SJCRH30 (cell line): Measurements from ENCODE around the gene PPP2R5D. TPM values are rescaled to one million over a fixed set of nuclear protein-coding genes. Genes with fewer than 3 reads are reported as not detected.
"Not testable (repeated sequence)": the region's sequence is repeated elsewhere in the genome, so short reads cannot be mapped to it uniquely, and the experiment has no call there.

ENCODE experiments used
- DNase-seq, 2 experiments: peaks; one replicate each; pipeline ENCODE4 v3.0.0-alpha.2; 2015 to 2020
- H3K27ac ChIP-seq: fragments of 250-450 bp; sonication (Bioruptor Pico); 2 replicates; pipeline ENCODE4 v1.5.1; 2020; ENCODE audit warnings: mild to moderate bottlenecking, moderate library complexity
- H3K27me3 ChIP-seq: fragments of 250-450 bp; sonication (Bioruptor Pico); 2 replicates; pipeline ENCODE4 v1.5.1; 2020; ENCODE audit warnings: mild to moderate bottlenecking, moderate library complexity
- H3K36me3 ChIP-seq: fragments of 250-450 bp; sonication (Bioruptor Pico); 2 replicates; pipeline ENCODE4 v1.5.1; 2020; ENCODE audit warnings: mild to moderate bottlenecking, moderate library complexity
- H3K4me1 ChIP-seq: fragments of 250-450 bp; sonication (Bioruptor Pico); 2 replicates; pipeline ENCODE4 v1.5.1; 2020; ENCODE audit warnings: mild to moderate bottlenecking, moderate library complexity
- H3K4me3 ChIP-seq: fragments of 250-450 bp; sonication (Bioruptor Pico); 2 replicates; pipeline ENCODE4 v1.5.1; 2020; ENCODE audit warnings: mild to moderate bottlenecking, moderate library complexity
- H3K9me3 ChIP-seq: fragments of 250-450 bp; sonication (Bioruptor Pico); replicated peaks from 2 replicates; pipeline ENCODE4 v1.5.1; 2020; ENCODE audit warnings: mild to moderate bottlenecking, moderate library complexity
- total RNA-seq: library from RNA; depleted of rRNA; stranded (reverse); fragments of >200 nt; shearing (Covaris generic); gene quantifications from 2 replicates; pipeline ENCODE4 v1.2.3, GENCODE V29; 2014

Gene PPP2R5D
- total RNA-seq, 1 experiment from 2014 or later, result 70.2 TPM

DNA sequence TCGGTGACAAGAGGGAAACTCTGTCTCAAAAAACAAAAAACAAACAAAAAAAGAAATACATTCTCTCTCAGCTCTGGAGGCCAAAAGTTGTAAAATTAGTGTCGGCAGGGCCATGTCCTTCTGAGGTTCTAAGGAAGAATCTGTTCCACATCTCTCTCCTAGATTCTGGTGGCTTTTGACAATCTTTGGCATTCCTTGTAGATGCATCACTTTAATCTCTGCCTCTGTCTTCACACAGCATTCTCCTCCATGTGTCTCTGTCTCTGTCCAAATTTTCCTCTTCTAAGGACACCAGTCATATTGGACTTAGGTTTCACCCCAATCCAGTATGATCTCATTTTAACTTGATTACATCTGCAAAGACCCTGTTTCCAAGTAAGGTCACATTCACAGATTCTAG, 9.1 kb downstream of the PPP2R5D start:
- no peak for DNase-seq
- Histone ChIP-seq H3K9me3 (no peaks in the 10 kb centered on the region), H3K27ac (no peak overlapping the region), H3K27me3 (no peaks in the 10 kb centered on the region), H3K4me3 (no peak overlapping the region), H3K4me1 (0 out of 2 replicates have a peak, but pooled peaks cover 4% of the 10 kb centered on the region), H3K36me3 (peaks cover 8% of the 10 kb centered on the region)

DNA sequence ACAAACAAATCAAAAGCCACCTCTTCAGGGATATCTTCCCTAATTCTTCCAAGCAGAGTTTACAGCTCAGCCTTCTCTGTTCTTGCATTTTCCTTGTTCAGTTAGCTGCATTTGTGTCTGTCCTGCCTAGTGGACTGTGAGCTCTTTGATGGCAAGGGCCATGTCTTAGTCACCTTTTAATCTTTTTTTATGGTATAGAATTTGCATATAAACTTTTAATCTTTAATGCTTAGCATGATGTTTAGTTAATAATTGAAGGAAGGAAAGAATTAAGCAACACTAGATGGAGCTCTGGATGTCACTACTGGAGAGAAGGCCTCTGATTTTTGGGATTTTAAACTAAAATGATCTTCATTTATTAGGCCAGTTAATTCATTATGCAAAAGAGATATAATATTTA, 12.1 kb downstream of the PPP2R5D start:
- no peak overlapping the region for H3K27ac ChIP-seq

DNA sequence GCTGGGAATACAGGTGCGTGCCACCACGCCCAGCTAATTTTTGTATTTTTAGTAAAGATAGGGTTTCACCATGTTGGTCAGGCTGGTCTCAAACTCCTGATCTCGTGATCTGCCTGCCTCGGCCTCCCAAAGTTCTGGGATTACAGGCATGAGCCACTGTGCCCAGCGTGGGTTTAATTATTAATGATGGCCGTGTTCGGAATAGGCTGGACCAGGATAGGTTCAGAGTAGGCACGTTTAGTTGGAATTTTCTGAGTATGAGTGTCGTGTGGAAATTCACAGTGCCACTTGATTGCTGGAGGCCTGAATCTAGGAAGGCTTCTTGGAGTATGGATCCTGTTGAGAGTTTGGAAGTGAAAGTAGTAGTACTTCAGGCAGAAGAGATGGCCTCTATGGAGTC, 13.8 kb downstream of the PPP2R5D start:
- H3K36me3 ChIP-seq, H3K9me3 ChIP-seq, H3K4me1 ChIP-seq, H3K27ac ChIP-seq, H3K4me3 ChIP-seq, H3K27me3 ChIP-seq, DNase-seq: not testable (repeated sequence)

More for the DNA sequence above, 12.1 kb downstream of the PPP2R5D start:
- Histone ChIP-seq H3K4me3 (no peak overlapping the region), H3K36me3 (peaks cover 2% of the 10 kb centered on the region; the same call in 1 of the 2 replicates), H3K4me1 (no peaks in the 10 kb centered on the region), H3K9me3 (no peaks in the 10 kb centered on the region), H3K27me3 (no peaks in the 10 kb centered on the region)
- DNase-seq, result no peak

DNA sequence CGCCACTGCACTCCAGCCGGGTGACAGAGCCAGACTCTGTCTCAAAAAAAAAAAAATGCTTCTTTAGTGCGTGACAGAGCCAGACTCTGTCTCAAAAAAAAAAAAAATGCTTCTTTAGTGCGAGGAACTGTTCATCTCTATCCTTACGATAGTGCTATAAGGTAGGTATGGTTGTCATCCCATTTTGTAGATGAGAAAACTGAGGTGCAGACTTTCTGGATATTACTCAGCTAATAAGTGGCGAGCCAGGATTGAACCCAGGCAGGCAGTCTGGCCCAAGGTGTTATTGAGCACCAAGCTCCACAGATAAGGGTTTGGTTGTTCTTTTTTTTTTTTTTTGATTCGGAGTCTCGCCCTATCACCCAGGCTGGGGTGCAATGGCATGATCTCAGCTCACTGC, 17.5 kb downstream of the PPP2R5D start:
- no peaks in the 10 kb centered on the region for H3K9me3 ChIP-seq
- no peaks in the 10 kb centered on the region for H3K4me1 ChIP-seq
- H3K4me3 ChIP-seq, result no peak overlapping the region
- no peaks in the 10 kb centered on the region for H3K27me3 ChIP-seq
- no peak for DNase-seq
- H3K27ac ChIP-seq, result no peak overlapping the region
- peaks cover 2% of the 10 kb centered on the region; the same call in 1 of the 2 replicates for H3K36me3 ChIP-seq

DNA sequence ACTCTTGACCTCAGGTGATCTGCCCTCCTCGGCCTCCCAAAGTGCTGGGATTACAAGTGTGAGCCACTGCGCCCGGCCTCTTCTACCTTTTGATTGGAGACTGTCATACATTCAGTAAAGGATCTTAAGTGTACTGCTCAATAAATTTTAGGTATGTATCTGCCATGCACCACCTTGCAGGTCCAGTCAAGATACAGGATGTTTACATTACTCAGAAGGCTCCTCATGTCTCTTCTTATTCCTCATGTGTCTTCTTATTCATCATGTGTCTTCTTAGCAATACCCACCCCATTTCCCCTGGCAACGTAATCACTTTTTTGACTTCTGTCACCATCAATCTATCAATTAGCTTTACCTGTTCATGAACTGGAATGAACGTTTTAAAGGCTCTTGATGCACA, 21.5 kb downstream of the PPP2R5D start:
- Histone ChIP-seq H3K27me3 (no peaks in the 10 kb centered on the region), H3K27ac (no peak overlapping the region), H3K9me3 (no peaks in the 10 kb centered on the region), H3K4me1 (no peaks in the 10 kb centered on the region), H3K36me3 (peaks cover 22% of the 10 kb centered on the region), H3K4me3 (no peak overlapping the region)
- DNase-seq, result no peak

DNA sequence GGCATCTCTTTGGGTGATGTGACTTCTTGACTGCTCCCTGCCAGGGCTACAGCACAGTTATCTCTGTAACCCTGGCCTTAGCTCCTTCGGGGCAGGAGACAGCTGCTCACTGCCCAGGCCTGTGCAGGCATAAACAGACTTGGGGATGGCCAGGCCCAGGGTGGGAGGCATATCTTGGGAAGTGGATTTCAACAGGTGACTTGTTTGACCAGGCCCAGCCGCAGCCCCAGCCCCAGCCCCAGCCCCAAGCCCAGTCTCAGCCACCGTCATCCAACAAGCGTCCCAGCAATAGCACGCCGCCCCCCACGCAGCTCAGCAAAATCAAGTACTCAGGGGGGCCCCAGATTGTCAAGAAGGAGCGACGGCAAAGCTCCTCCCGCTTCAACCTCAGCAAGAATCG, 21.9 kb downstream of the PPP2R5D start:
- H3K27me3 ChIP-seq, result no peaks in the 10 kb centered on the region
- no peaks in the 10 kb centered on the region for H3K4me1 ChIP-seq
- no peak overlapping the region for H3K4me3 ChIP-seq
- no peak for DNase-seq
- peaks cover 22% of the 10 kb centered on the region for H3K36me3 ChIP-seq
- no peaks in the 10 kb centered on the region for H3K9me3 ChIP-seq
- no peak overlapping the region for H3K27ac ChIP-seq

DNA sequence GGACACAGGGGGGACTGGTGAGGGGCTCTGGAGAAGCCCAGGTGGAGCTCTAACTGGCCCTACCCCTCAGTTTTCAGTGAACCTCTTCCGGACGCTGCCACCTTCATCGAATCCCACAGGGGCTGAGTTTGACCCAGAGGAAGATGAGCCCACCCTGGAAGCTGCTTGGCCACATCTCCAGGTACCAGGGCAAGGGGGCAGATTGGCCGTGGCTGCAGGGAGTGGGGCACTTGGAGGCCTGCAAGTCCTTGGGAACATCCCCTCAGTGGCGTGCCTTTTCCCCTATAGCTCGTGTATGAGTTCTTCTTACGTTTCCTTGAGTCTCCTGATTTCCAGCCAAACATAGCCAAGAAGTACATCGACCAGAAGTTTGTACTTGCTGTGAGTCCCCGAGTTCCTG, 22.8 kb downstream of the PPP2R5D start:
- Histone ChIP-seq H3K27me3 (no peaks in the 10 kb centered on the region), H3K4me3 (no peak overlapping the region), H3K9me3 (no peaks in the 10 kb centered on the region), H3K36me3 (peaks cover 25% of the 10 kb centered on the region), H3K4me1 (no peaks in the 10 kb centered on the region), H3K27ac (no peak overlapping the region)
- DNase-seq, result no peak

DNA sequence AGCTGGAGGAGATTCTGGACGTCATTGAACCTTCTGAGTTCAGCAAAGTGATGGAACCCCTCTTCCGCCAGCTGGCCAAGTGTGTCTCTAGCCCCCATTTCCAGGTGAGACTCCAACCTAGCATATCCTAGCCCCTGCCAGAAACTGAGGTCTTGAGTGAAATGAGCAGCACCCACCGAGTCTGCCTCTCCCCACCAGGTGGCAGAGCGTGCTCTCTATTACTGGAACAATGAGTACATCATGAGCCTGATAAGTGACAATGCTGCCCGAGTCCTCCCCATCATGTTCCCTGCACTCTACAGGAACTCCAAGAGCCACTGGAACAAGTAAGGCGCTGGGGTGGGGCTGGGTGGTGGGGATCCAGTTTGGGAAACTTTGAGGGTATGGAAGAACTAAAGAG, 24.8 kb downstream of the PPP2R5D start:
- no peaks in the 10 kb centered on the region for H3K27me3 ChIP-seq
- no peak overlapping the region for H3K27ac ChIP-seq
- 0 out of 2 replicates have a peak, but pooled peaks cover 3% of the 10 kb centered on the region for H3K4me1 ChIP-seq
- H3K4me3 ChIP-seq, result no peak overlapping the region
- H3K36me3 ChIP-seq, result peaks cover 25% of the 10 kb centered on the region
- DNase-seq, result peak; percentile 25 to 41
- no peaks in the 10 kb centered on the region for H3K9me3 ChIP-seq

DNA sequence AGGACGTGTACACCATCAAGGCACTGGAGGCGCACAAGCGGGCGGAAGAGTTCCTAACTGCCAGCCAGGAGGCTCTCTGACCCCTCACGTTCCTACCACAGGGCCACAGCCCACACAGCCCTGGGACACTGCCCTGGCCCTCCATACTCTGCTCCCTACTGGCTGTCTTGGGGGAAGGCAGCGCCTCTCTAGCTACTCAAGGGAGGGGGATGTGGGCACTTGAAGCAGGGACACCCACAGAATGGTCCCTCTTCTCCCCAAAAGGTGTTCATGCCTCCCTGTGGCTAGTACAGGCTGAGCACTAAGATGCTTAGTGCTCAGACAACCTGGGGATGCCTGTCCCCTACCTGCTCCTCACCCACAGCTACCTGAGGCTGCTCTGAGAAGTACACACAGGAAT, 26.8 kb downstream of the PPP2R5D start:
- H3K4me3 ChIP-seq, result no peak overlapping the region
- no peaks in the 10 kb centered on the region for H3K9me3 ChIP-seq
- DNase-seq, result no peak
- no peaks in the 10 kb centered on the region for H3K27me3 ChIP-seq
- peaks cover 5% of the 10 kb centered on the region; the same call in 1 of the 2 replicates for H3K4me1 ChIP-seq
- H3K36me3 ChIP-seq, result peaks cover 25% of the 10 kb centered on the region
- no peak overlapping the region for H3K27ac ChIP-seq

DNA sequence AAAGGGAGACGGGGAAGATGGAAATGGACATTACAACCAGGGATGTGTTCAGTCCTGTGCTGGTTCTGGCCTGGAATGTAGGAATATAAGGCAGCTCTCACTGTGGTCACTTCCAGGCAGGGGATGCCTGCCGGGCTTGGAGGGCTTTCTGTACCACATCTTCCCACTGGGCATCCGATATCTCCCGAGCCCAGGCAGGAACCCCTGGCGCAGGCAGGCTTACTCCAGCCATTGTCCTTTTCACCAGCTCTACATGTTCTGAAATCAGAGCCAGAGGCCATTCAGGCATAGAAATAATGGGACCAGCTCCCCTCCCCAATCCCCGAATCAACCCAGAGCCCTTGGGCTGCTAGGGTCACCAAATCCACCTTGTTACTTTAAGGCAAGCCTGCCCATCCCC, 28.0 kb downstream of the PPP2R5D start:
- H3K27me3 ChIP-seq, result no peaks in the 10 kb centered on the region
- peaks cover 24% of the 10 kb centered on the region for H3K36me3 ChIP-seq
- peaks cover 5% of the 10 kb centered on the region; the same call in 1 of the 2 replicates for H3K4me1 ChIP-seq
- DNase-seq, result no peak
- peak overlapping the region; percentile 63; the same call in 1 of the 2 replicates for H3K4me3 ChIP-seq
- no peak overlapping the region for H3K27ac ChIP-seq
- no peaks in the 10 kb centered on the region for H3K9me3 ChIP-seq

DNA sequence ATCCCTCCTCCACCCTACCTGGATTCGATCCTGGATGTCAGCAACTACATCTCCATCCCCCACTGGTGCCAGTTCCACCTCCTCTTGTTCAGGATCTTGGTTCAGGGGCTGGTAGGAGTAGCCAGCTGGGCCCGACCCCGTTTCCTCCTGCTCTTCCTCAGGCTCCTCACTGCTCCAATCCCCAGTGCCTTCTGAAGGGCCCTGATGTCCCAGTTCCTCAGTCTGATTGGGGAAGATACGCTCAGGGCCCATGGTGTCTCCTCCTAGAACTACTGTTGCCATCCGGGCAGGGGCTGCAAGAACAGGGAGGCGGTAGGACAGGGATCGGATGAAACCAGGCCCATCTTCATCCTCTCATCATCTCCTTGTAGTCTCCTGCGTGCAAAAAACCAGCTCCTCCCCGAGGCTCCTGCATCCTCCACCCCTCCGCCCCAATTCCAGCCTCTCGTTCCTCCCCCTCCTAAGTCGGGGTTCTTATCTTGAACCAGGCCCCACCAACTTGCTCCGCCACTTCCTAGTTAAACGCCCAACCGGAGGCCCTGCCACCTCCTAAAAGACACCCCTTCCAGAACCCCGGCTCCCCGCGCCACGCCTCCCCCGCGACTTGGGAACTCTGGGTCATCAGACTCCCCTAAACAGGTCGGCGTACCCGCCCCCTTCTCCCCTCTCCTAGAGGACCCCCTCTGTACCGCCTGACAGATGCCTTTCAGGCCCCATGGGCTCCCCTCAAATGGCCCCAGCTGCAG, 28.9 kb downstream of the PPP2R5D start:
- H3K27me3 ChIP-seq, result no peaks in the 10 kb centered on the region
- H3K36me3 ChIP-seq, result peaks cover 22% of the 10 kb centered on the region
- H3K27ac ChIP-seq, result peak overlapping the region; percentile 13; the same call in 1 of the 2 replicates
- H3K4me1 ChIP-seq, result peaks cover 5% of the 10 kb centered on the region; the same call in 1 of the 2 replicates
- DNase-seq, result peak; percentile 16 to 46
- H3K9me3 ChIP-seq, result no peaks in the 10 kb centered on the region
- peak overlapping the region; percentile 63 for H3K4me3 ChIP-seq

DNA sequence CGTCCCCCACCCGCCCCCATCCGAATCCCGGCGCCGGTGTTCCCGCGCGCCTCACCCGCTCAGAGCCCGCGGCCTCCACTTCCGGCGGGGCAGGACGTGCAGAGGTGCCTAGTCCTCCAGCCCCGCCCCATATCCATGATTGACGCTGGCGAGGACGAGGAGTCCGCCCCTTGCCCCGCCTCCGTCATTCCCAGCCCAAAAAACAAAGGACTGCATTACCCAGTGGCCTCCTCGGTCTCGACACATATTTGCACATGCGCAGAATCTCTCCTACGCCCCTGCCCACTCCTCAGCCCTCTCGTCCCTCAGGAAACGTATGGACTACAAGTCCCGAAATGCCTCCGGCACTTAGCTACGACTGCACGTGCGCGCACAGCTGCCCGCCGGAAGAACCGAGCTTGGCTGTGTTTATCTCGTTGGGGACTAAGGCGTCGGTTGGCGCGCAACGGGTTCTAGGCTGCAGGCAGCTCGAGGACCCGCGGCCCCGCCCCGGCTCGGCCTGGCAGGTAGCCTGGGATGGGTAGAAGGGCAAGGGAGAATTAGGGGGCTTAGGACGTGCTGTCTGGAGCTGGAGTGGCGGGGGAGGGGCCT, 29.6 kb downstream of the PPP2R5D start, which contains the start of the genes KLHDC3 and MEA1:
Gene KLHDC3 (plus strand): TSS at position 407 of the 591 bp plus-strand sequence. CDS start 2,944 bp downstream, outside the sequence.
Gene MEA1 (minus strand): TSS at position 104 of the 591 bp plus-strand sequence. CDS start 133 bp downstream, outside the sequence.
- H3K27me3 ChIP-seq, result no peaks in the 10 kb centered on the region
- H3K4me1 ChIP-seq, result peaks cover 5% of the 10 kb centered on the region; the same call in 1 of the 2 replicates
- H3K27ac ChIP-seq, result peak within 1 kb of the TSS; percentile 43
- peaks cover 18% of the 10 kb centered on the region for H3K36me3 ChIP-seq
- DNase-seq, result peak; percentile 100
- no peaks in the 10 kb centered on the region for H3K9me3 ChIP-seq
- peak within 1 kb of the TSS; percentile 63 for H3K4me3 ChIP-seq

DNA sequence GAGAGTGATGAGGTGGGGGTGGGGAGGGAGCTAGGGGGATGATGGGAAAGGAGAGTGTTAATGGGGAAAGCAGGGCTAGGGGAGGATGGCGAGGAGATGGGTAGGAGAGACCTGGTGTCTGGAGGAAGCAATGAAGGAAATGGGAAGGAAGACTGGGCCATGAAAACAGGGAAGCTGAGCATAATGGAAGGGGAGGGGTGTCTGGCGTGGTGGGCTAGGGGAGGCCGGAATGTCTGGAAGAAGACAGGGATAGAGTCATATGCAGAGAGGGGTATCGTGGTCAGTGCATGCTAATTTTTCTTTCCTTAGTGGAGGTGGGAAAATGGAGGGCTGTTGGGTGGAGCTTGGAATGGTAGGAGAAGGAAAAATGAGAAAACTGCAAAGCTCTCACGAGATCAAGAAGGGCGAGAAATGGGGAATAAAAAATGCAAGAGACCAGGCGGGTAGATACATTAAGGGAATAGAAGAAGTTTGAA, 30.1 kb downstream of the PPP2R5D start:
- Histone ChIP-seq H3K4me1 (peaks cover 7% of the 10 kb centered on the region; the same call in 1 of the 2 replicates), H3K27me3 (no peaks in the 10 kb centered on the region), H3K27ac (peak overlapping the region; percentile 43), H3K4me3 (peak overlapping the region; percentile 63), H3K9me3 (no peaks in the 10 kb centered on the region), H3K36me3 (peaks cover 12% of the 10 kb centered on the region)
- peak in 1 of 2 experiments; percentile 26 for DNase-seq

DNA sequence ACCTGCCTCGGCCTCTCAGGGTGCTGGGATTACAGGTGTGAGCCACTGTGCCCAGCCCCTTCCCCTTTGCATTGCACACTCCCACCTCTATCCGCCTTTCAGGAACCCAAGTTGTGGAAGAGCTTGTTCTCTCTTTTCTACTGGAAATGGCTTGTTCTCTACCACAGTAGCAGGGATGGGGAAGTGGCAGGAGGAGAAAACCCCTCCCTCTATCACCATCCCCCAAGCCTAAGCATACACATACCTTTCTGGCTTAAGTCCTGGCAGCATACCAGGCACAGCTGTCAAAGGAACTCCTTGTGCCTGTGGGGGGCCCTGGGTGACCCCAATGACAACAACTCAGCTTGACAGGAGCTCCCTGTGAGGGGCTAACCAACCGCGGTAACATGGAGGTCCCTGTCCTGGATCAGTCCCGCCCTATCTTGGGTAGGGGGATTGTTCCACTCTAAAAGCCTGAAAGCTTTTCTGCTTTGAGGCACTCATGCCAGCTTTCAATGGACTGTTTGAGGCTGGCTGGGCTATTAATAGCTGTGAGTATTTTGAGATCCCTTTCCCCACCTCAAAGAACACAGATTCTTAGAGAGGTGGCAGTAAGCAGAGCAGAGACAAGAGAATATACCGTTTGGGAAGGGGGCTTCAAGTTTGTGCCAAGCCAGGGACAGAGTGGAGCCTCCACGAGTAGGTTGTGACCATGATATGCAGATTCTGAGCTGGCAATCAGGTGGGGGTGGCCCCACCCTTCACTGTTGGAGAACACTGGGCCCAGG, 32.0 kb downstream of the PPP2R5D start:
- H3K27ac ChIP-seq, result no peak overlapping the region
- DNase-seq, result no peak
- H3K36me3 ChIP-seq, result peaks cover 5% of the 10 kb centered on the region
- no peaks in the 10 kb centered on the region for H3K9me3 ChIP-seq
- no peaks in the 10 kb centered on the region for H3K27me3 ChIP-seq
- H3K4me1 ChIP-seq, result peaks cover 9% of the 10 kb centered on the region; the same call in 1 of the 2 replicates
- no peak overlapping the region for H3K4me3 ChIP-seq
